Loucy (cell line): ENCODE data around the gene KANTR.

Experiments used
- H2AFZ ChIP-seq: fragments of 200-600 bp; sonication (generic); 2 replicates; pipeline ENCODE4 v1.6.0; 2016; ENCODE audit warnings: antibody characterized with exemption, mild to moderate bottlenecking, low read length, moderate library complexity
- H3F3A ChIP-seq: fragments of 200-600 bp; 2 replicates; pipeline ENCODE4 v1.6.0; 2016; ENCODE audit warnings: antibody characterized with exemption, low read depth, mild to moderate bottlenecking
- H3K27me3 ChIP-seq: fragments of 200-600 bp; sonication (generic); 2 replicates; pipeline ENCODE4 v1.6.1; 2014; ENCODE audit warnings: low read length, mild to moderate bottlenecking; ENCODE audit not compliant: insufficient read depth, poor library complexity, severe bottlenecking
- H3K36me3 ChIP-seq: fragments of 200-600 bp; sonication (generic); 2 replicates; pipeline ENCODE4 v1.6.1; 2016; ENCODE audit warnings: low read length; ENCODE audit not compliant: insufficient read depth
- H3K4me1 ChIP-seq: fragments of 200-600 bp; sonication (generic); 2 replicates; pipeline ENCODE4 v1.5.1; 2014; ENCODE audit warnings: low read length, mild to moderate bottlenecking; ENCODE audit not compliant: insufficient read depth, poor library complexity, severe bottlenecking
- H3K4me2 ChIP-seq: fragments of 200-600 bp; sonication (generic); 2 replicates; pipeline ENCODE4 v1.6.0; 2014; ENCODE audit warnings: antibody characterized with exemption, low read length, low read depth, mild to moderate bottlenecking; ENCODE audit not compliant: poor library complexity, severe bottlenecking
- H3K4me3 ChIP-seq: fragments of 200-600 bp; sonication (generic); 2 replicates; pipeline ENCODE4 v1.5.1; 2014; ENCODE audit warnings: low read length, mild to moderate bottlenecking, mixed read lengths; ENCODE audit not compliant: poor library complexity, severe bottlenecking
- H3K79me2 ChIP-seq: fragments of 200-600 bp; sonication (generic); 2 replicates; pipeline ENCODE4 v1.6.1; 2014; ENCODE audit warnings: low read length; ENCODE audit not compliant: insufficient read depth
- H3K9ac ChIP-seq: fragments of 200-600 bp; sonication (generic); 2 replicates; pipeline ENCODE4 v1.6.0; 2014; ENCODE audit warnings: mild to moderate bottlenecking, low read depth, low read length, moderate library complexity; ENCODE audit not compliant: poor library complexity, severe bottlenecking
- H3K9me2 ChIP-seq: fragments of 200-600 bp; sonication (generic); replicated peaks from 2 replicates; pipeline ENCODE4 v1.6.1; 2016; ENCODE audit warnings: low read depth, low read length, mixed read lengths
- H3K9me3 ChIP-seq: fragments of 200-600 bp; sonication (generic); 2 replicates; pipeline ENCODE4 v1.6.1; 2014; ENCODE audit warnings: mild to moderate bottlenecking, antibody characterized with exemption, low read length, low read depth; ENCODE audit not compliant: insufficient read depth
- H4K20me1 ChIP-seq: fragments of 200-600 bp; sonication (generic); 2 replicates; pipeline ENCODE4 v1.6.0; 2014; ENCODE audit warnings: antibody characterized with exemption, low read length, mild to moderate bottlenecking; ENCODE audit not compliant: insufficient read depth, poor library complexity, severe bottlenecking
- EZH2phosphoT487 ChIP-seq: fragments of 200-600 bp; IDR thresholded peaks from 2 replicates; pipeline ENCODE4 v1.6.1; 2018; ENCODE audit warnings: antibody characterized with exemption, mild to moderate bottlenecking, moderate library complexity, borderline replicate concordance
- TF ChIP-seq, protein P1 (sequence below): fragments of 200-600 bp; sonication (generic); conservative IDR thresholded peaks from 2 replicates; pipeline ENCODE4 v1.5.1; 2014; ENCODE audit warnings: mild to moderate bottlenecking, antibody characterized with exemption, low read length

Gene KANTR

DNA sequence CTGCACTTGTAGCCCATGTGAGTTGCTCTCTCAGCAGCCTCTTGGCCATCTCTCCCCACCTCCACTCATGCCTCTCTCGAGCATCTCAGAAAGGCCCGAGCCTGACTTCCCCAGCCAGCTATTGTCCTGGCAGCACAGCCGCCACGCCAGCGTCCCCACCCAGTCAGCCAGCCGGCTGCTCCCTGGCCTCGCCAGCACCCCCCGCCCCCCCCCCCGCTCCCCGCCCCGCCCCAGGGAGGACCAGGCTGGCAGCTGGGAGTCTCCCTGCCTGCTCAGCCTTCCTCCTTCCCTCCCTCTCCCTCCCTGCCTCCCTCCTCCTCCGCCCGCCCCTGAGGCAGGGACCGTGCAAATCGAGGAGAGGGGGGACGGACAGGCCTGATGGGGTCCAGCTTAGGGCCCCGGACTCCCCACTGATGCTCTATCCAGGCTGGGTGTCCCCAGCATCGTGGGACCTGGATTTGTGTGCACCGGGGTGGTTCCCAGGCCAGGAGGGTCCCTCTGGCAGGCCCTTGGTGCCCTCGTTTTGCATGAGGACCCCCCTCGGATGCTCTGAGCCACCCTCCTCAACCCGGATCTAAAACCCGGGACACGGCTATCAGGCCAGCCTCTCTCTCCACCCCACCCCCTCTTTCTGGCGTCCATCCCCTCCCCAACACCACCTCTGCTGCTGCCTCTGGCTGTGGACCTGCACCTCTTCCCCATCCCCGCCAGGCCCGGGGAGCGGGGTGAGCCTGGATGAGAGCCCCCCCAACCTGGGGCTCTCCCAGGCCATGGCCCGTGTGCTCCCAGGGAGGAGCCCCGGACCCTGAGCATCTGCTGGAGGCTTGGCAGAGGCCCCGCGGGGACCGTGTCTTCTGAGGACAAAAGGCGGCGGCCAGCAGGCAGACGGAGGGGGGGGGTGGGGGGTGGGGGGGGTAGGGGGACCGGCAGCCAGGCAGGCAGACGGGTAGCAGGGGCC, 45.5 kb upstream of the KANTR start, which contains the start of gene GPR173:
Gene GPR173, plus strand, starts transcription at position 621 of the 958 bp plus-strand sequence. CDS start 27,833 bp downstream, outside the sequence.
- H3K79me2 ChIP-seq = peaks cover 20% of the 10 kb centered on the region; the same call in 1 of the 2 replicates
- H3F3A ChIP-seq = no peaks in the 10 kb centered on the region
- no peaks in the 10 kb centered on the region for H3K27me3 ChIP-seq
- H2AFZ ChIP-seq = peak within 1 kb of the TSS; percentile 96
- no peaks in the 10 kb centered on the region for H3K9me3 ChIP-seq
- H3K36me3 ChIP-seq = no peaks in the 10 kb centered on the region
- TF ChIP-seq, protein P1, sequence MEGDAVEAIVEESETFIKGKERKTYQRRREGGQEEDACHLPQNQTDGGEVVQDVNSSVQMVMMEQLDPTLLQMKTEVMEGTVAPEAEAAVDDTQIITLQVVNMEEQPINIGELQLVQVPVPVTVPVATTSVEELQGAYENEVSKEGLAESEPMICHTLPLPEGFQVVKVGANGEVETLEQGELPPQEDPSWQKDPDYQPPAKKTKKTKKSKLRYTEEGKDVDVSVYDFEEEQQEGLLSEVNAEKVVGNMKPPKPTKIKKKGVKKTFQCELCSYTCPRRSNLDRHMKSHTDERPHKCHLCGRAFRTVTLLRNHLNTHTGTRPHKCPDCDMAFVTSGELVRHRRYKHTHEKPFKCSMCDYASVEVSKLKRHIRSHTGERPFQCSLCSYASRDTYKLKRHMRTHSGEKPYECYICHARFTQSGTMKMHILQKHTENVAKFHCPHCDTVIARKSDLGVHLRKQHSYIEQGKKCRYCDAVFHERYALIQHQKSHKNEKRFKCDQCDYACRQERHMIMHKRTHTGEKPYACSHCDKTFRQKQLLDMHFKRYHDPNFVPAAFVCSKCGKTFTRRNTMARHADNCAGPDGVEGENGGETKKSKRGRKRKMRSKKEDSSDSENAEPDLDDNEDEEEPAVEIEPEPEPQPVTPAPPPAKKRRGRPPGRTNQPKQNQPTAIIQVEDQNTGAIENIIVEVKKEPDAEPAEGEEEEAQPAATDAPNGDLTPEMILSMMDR = no peak
- TF ChIP-seq EZH2phosphoT487 = no peak
- peak within 1 kb of the TSS; percentile 69 for H3K9ac ChIP-seq
- H3K4me1 ChIP-seq = peaks cover 21% of the 10 kb centered on the region
- H3K4me2 ChIP-seq = peak within 1 kb of the TSS; percentile 73
- H3K9me2 ChIP-seq = no peaks in the 10 kb centered on the region
- H4K20me1 ChIP-seq = no peaks in the 10 kb centered on the region
- H3K4me3 ChIP-seq = peak within 1 kb of the TSS; percentile 77

DNA sequence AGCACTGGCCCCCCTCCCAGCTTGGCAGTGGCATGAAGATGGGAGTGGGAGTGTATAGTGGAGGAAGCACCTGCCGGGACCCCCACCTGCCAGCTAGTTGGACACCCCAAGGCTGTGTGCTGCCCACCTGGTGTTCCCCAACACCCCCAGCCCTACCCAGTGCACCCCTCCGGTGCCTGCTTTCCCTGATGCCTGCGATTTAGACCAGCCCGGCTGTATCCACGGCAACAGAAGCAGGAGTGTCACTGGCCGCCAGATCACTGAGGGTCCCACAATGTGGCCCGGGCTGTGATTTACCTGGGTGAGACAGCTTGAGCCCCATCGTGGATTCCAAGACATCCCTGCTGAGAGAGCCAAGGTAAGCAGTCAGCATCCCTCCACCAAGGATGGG, 44.8 kb upstream of the KANTR start:
- TF ChIP-seq, protein P1 = no peak
- TF ChIP-seq EZH2phosphoT487 = no peak
- Histone ChIP-seq H3K9me2 (no peaks in the 10 kb centered on the region), H3K4me3 (peak overlapping the region; percentile 77), H4K20me1 (no peaks in the 10 kb centered on the region), H3K4me1 (peaks cover 21% of the 10 kb centered on the region), H3K4me2 (peak overlapping the region; percentile 70), H3K9ac (peak overlapping the region; percentile 63), H3K79me2 (peaks cover 20% of the 10 kb centered on the region; the same call in 1 of the 2 replicates), H3K36me3 (no peaks in the 10 kb centered on the region), H3F3A (no peaks in the 10 kb centered on the region), H3K27me3 (no peaks in the 10 kb centered on the region), H3K9me3 (no peaks in the 10 kb centered on the region), H2AFZ (no peak overlapping the region)

DNA sequence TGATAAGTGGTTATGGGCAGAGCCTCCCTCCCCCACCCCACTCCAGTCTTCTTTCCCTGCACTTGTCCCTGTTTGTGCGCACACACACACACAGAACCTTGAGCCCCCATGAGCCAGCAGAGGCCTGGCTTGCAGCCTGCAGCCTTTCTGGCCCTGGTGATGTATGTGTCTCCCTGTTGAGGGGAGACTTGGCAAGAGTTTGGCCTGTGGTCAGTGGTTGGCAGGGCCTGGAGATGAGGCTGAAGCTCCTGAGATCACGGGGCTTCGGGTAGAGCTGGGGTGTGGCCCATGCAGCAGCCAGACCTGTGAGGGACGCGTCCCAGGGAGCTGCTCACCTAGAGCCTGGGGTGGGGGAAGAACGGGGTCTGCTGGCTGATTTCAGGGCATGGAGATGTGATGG, 43.1 kb upstream of the KANTR start:
- peaks cover 21% of the 10 kb centered on the region for H3K4me1 ChIP-seq
- H3K9me2 ChIP-seq = no peaks in the 10 kb centered on the region
- H3K79me2 ChIP-seq = peaks cover 23% of the 10 kb centered on the region; the same call in 1 of the 2 replicates
- peak overlapping the region; percentile 70 for H3K4me2 ChIP-seq
- no peaks in the 10 kb centered on the region for H4K20me1 ChIP-seq
- peak overlapping the region; percentile 77 for H3K4me3 ChIP-seq
- no peaks in the 10 kb centered on the region for H3K9me3 ChIP-seq
- peak overlapping the region; percentile 54 for H3K9ac ChIP-seq
- no peaks in the 10 kb centered on the region for H3F3A ChIP-seq
- H3K27me3 ChIP-seq = no peaks in the 10 kb centered on the region
- TF ChIP-seq, protein P1 = no peak
- TF ChIP-seq EZH2phosphoT487 = no peak
- no peaks in the 10 kb centered on the region for H3K36me3 ChIP-seq
- H2AFZ ChIP-seq = no peak overlapping the region
